ENCODE data around the gene ZNF423.

ZNF423 gene

GRCh38 chr16:49550140-49550539 lies 305.8 kb downstream of the ZNF423 start:
- intact Hi-C loops (cut with DNase I; ENCODE audit: low total_unique reads) = no loop called here
- Histone ChIP-seq H3K4me3 (no peak overlapping the region), H3K27ac (no peak overlapping the region), H3K27me3 (no peaks in the 10 kb centered on the region), H3K4me1 (no peaks in the 10 kb centered on the region), H3K36me3 (no peaks in the 10 kb centered on the region), H3K9me3 (no peaks in the 10 kb centered on the region)
- no peak for TF ChIP-seq CTCF (IDR thresholded peaks at IDR 0.05)
- no peak for DNase-seq

GRCh38 chr16:49548325-49548970 lies 307.5 kb downstream of the ZNF423 start:
- Histone ChIP-seq H3K27ac (no peak overlapping the region), H3K27me3 (no peaks in the 10 kb centered on the region), H3K36me3 (no peaks in the 10 kb centered on the region), H3K4me1 (no peaks in the 10 kb centered on the region), H3K9me3 (no peaks in the 10 kb centered on the region), H3K4me3 (no peak overlapping the region)
- intact Hi-C loops (cut with DNase I; ENCODE audit: low total_unique reads) = no loop called here
- TF ChIP-seq CTCF (IDR thresholded peaks at IDR 0.05) = no peak
- DNase-seq = no peak

GRCh38 chr16:49547448-49547847 lies 308.5 kb downstream of the ZNF423 start:
- H3K9me3 ChIP-seq = no peaks in the 10 kb centered on the region
- intact Hi-C loops (cut with DNase I; ENCODE audit: low total_unique reads) = no loop called here
- H3K27ac ChIP-seq = no peak overlapping the region
- no peak for DNase-seq
- TF ChIP-seq CTCF (IDR thresholded peaks at IDR 0.05) = no peak
- no peaks in the 10 kb centered on the region for H3K4me1 ChIP-seq
- H3K36me3 ChIP-seq = no peaks in the 10 kb centered on the region
- no peak overlapping the region for H3K4me3 ChIP-seq
- H3K27me3 ChIP-seq = no peaks in the 10 kb centered on the region

GRCh38 chr16:49546735-49547134 lies 309.2 kb downstream of the ZNF423 start:
- Histone ChIP-seq H3K9me3 (no peaks in the 10 kb centered on the region), H3K27ac (no peak overlapping the region)

GRCh38 chr16:49545741-49546448 lies 310.0 kb downstream of the ZNF423 start:
- H3K4me3 ChIP-seq = no peak overlapping the region
- TF ChIP-seq CTCF (IDR thresholded peaks at IDR 0.05) = no peak
- intact Hi-C loops (cut with DNase I; ENCODE audit: low total_unique reads) = no loop called here

More at GRCh38 chr16:49546735-49547134, 309.2 kb downstream of the ZNF423 start:
- no peak overlapping the region for H3K4me3 ChIP-seq
- no peak for DNase-seq
- TF ChIP-seq CTCF (IDR thresholded peaks at IDR 0.05) = no peak
- no peaks in the 10 kb centered on the region for H3K27me3 ChIP-seq
- no peaks in the 10 kb centered on the region for H3K4me1 ChIP-seq
- H3K36me3 ChIP-seq = no peaks in the 10 kb centered on the region
- intact Hi-C loops (cut with DNase I; ENCODE audit: low total_unique reads) = no loop called here

More at GRCh38 chr16:49545741-49546448, 310.0 kb downstream of the ZNF423 start:
- Histone ChIP-seq H3K36me3 (no peaks in the 10 kb centered on the region), H3K4me1 (no peaks in the 10 kb centered on the region), H3K27ac (no peak overlapping the region), H3K9me3 (no peaks in the 10 kb centered on the region), H3K27me3 (no peaks in the 10 kb centered on the region)
- DNase-seq = no peak

Data from tibial artery (tissue), 4 donors.